Neural cell (in vitro differentiated cells): ENCODE measurements around the gene C2CD2. TPM values are rescaled to one million over a fixed set of nuclear protein-coding genes. Genes with fewer than 3 reads are reported as not detected.

Experiments
- H2AFZ ChIP-seq: fragments of 200-600, 300-800 bp; sonication (generic), shearing (Covaris generic); 2 replicates; pipeline ENCODE4 v1.6.0; 2014; ENCODE audit warnings: low read depth, mild to moderate bottlenecking, antibody characterized with exemption, low read length, moderate library complexity
- H3F3A ChIP-seq: fragments of 200-600 bp; shearing (Covaris generic); 2 replicates; pipeline ENCODE4 v1.6.1; 2016; ENCODE audit warnings: mild to moderate bottlenecking, moderate library complexity, mixed read lengths, antibody characterized with exemption, low read length; ENCODE audit not compliant: insufficient read depth, poor library complexity, severe bottlenecking
- H3K27ac ChIP-seq: fragments of 200-600, 300-800 bp; sonication (generic), shearing (Covaris generic); 2 replicates; pipeline ENCODE4 v1.5.1; 2014; ENCODE audit warnings: mild to moderate bottlenecking, low read length, moderate library complexity
- H3K27me3 ChIP-seq: fragments of 300-800, 200-600 bp; sonication (generic), shearing (Covaris generic); 2 replicates; pipeline ENCODE4 v1.6.0; 2014; ENCODE audit warnings: mild to moderate bottlenecking, low read depth, low read length, moderate library complexity; ENCODE audit not compliant: insufficient read depth
- H3K36me3 ChIP-seq: fragments of 300-800, 200-600 bp; sonication (generic), shearing (Covaris generic); 2 replicates; pipeline ENCODE4 v1.5.1; 2014; ENCODE audit warnings: mild to moderate bottlenecking, antibody characterized with exemption, low read length, moderate library complexity; ENCODE audit not compliant: insufficient read depth
- H3K4me2 ChIP-seq: fragments of 300-800, 200-600 bp; sonication (generic), shearing (Covaris generic); 2 replicates; pipeline ENCODE4 v1.6.0; 2014; ENCODE audit warnings: mild to moderate bottlenecking, low read length
- H3K4me3 ChIP-seq: fragments of 300-800, 200-600 bp; sonication (generic), shearing (Covaris generic); 2 replicates; pipeline ENCODE4 v1.5.1; 2014; ENCODE audit warnings: mild to moderate bottlenecking, low read length, moderate library complexity
- H3K79me2 ChIP-seq: fragments of 200-600 bp; shearing (Covaris generic); replicated peaks from 2 replicates; pipeline ENCODE4 v1.6.0; 2014; ENCODE audit warnings: mild to moderate bottlenecking, low read length, moderate library complexity; ENCODE audit not compliant: insufficient read depth
- H3K9ac ChIP-seq: fragments of 300-800, 200-600 bp; sonication (generic), shearing (Covaris generic); 2 replicates; pipeline ENCODE4 v1.6.1; 2016; ENCODE audit warnings: mild to moderate bottlenecking, low read length, mixed read lengths
- H3K9me2 ChIP-seq: fragments of 200-600 bp; shearing (Covaris generic); 2 replicates; pipeline ENCODE4 v1.6.1; 2016; ENCODE audit warnings: mild to moderate bottlenecking, low read length, mixed read lengths; ENCODE audit not compliant: insufficient read depth
- H3K9me3 ChIP-seq: fragments of 200-600, 300-800 bp; sonication (generic), shearing (Covaris generic); 2 replicates; pipeline ENCODE4 v1.6.1; 2016; ENCODE audit warnings: mild to moderate bottlenecking, mixed run types, low read length, moderate library complexity, mixed read lengths
- H4K20me1 ChIP-seq: fragments of 200-600 bp; shearing (Covaris generic); 2 replicates; pipeline ENCODE4 v1.6.1; 2016; ENCODE audit warnings: mild to moderate bottlenecking, mixed run types; ENCODE audit not compliant: insufficient read depth
- EP300 ChIP-seq: fragments of 450-650 bp; conservative IDR thresholded peaks from 2 replicates; pipeline ENCODE4 v1.6.1; 2014; ENCODE audit warnings: antibody characterized with exemption, mild to moderate bottlenecking, moderate library complexity; ENCODE audit not compliant: poor library complexity, severe bottlenecking
- EZH2 ChIP-seq: fragments of 200-600, 300-800 bp; shearing (Covaris generic), sonication (generic); IDR thresholded peaks from 2 replicates; pipeline ENCODE4 v1.6.1; 2014; ENCODE audit warnings: antibody characterized with exemption, low read length, borderline replicate concordance, mild to moderate bottlenecking; ENCODE audit not compliant: insufficient read depth, poor library complexity, severe bottlenecking
- MXI1 ChIP-seq: fragments of 450-650 bp; conservative IDR thresholded peaks from 2 replicates; pipeline ENCODE4 v1.6.1; 2014; ENCODE audit warnings: antibody characterized with exemption, mild to moderate bottlenecking; ENCODE audit not compliant: poor library complexity, severe bottlenecking
- POLR2AphosphoS5 ChIP-seq: IDR thresholded peaks from 2 replicates; pipeline ENCODE4 v1.6.1; 2012
- RAD21 ChIP-seq: fragments of 450-650 bp; conservative IDR thresholded peaks from 2 replicates; pipeline ENCODE4 v1.6.1; 2014; ENCODE audit warnings: antibody characterized with exemption, mild to moderate bottlenecking, moderate library complexity
- SMC3 ChIP-seq: fragments of 450-650 bp; conservative IDR thresholded peaks from 2 replicates; pipeline ENCODE4 v1.6.1; 2014; ENCODE audit warnings: antibody characterized with exemption, mild to moderate bottlenecking, moderate library complexity; ENCODE audit not compliant: poor library complexity
- TAF1 ChIP-seq: IDR thresholded peaks from 2 replicates; pipeline ENCODE4 v1.6.1; 2012; ENCODE audit warnings: low read depth
- polyA plus RNA-seq: library from polyadenylated mRNA; depleted of rRNA; stranded (reverse); fragments of >200 nt; gene quantifications from 2 replicates; pipeline ENCODE4 v1.2.3, GENCODE V29; 2014
- TF ChIP-seq, protein P1 (sequence below): IDR thresholded peaks from 2 replicates; pipeline ENCODE4 v1.6.1; 2012; ENCODE audit warnings: borderline replicate concordance
- TF ChIP-seq, protein P2 (sequence below): fragments of 450-650 bp; IDR thresholded peaks from 2 replicates; pipeline ENCODE4 v1.5.1; 2014; ENCODE audit warnings: antibody characterized with exemption, mild to moderate bottlenecking, moderate library complexity; ENCODE audit not compliant: poor library complexity, severe bottlenecking

C2CD2 gene
- polyA plus RNA-seq, 1 donor from 2014 or later, result 0.88 TPM

- no peaks in the 10 kb centered on the region for H3K9me3 ChIP-seq
- no peaks in the 10 kb centered on the region for H3K27me3 ChIP-seq
- no peak overlapping the region for H3K4me2 ChIP-seq
- H3F3A ChIP-seq, result no peaks in the 10 kb centered on the region
- H2AFZ ChIP-seq, result no peak overlapping the region
- no peaks in the 10 kb centered on the region for H3K36me3 ChIP-seq
- H3K27ac ChIP-seq, result no peak overlapping the region
- H4K20me1 ChIP-seq, result no peaks in the 10 kb centered on the region
- H3K9ac ChIP-seq, result no peak overlapping the region
- peaks cover 3% of the 10 kb centered on the region for H3K79me2 ChIP-seq
- no peak overlapping the region for H3K4me3 ChIP-seq
- no peaks in the 10 kb centered on the region for H3K9me2 ChIP-seq
- TF ChIP-seq POLR2AphosphoS5, result no peak
- no peak for TF ChIP-seq SMC3
- no peak for TF ChIP-seq EZH2
- TF ChIP-seq RAD21, result no peak
- no peak for TF ChIP-seq MXI1
- TF ChIP-seq, protein P1, sequence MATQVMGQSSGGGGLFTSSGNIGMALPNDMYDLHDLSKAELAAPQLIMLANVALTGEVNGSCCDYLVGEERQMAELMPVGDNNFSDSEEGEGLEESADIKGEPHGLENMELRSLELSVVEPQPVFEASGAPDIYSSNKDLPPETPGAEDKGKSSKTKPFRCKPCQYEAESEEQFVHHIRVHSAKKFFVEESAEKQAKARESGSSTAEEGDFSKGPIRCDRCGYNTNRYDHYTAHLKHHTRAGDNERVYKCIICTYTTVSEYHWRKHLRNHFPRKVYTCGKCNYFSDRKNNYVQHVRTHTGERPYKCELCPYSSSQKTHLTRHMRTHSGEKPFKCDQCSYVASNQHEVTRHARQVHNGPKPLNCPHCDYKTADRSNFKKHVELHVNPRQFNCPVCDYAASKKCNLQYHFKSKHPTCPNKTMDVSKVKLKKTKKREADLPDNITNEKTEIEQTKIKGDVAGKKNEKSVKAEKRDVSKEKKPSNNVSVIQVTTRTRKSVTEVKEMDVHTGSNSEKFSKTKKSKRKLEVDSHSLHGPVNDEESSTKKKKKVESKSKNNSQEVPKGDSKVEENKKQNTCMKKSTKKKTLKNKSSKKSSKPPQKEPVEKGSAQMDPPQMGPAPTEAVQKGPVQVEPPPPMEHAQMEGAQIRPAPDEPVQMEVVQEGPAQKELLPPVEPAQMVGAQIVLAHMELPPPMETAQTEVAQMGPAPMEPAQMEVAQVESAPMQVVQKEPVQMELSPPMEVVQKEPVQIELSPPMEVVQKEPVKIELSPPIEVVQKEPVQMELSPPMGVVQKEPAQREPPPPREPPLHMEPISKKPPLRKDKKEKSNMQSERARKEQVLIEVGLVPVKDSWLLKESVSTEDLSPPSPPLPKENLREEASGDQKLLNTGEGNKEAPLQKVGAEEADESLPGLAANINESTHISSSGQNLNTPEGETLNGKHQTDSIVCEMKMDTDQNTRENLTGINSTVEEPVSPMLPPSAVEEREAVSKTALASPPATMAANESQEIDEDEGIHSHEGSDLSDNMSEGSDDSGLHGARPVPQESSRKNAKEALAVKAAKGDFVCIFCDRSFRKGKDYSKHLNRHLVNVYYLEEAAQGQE, result no peak
- TF ChIP-seq TAF1, result no peak
- TF ChIP-seq, protein P2, sequence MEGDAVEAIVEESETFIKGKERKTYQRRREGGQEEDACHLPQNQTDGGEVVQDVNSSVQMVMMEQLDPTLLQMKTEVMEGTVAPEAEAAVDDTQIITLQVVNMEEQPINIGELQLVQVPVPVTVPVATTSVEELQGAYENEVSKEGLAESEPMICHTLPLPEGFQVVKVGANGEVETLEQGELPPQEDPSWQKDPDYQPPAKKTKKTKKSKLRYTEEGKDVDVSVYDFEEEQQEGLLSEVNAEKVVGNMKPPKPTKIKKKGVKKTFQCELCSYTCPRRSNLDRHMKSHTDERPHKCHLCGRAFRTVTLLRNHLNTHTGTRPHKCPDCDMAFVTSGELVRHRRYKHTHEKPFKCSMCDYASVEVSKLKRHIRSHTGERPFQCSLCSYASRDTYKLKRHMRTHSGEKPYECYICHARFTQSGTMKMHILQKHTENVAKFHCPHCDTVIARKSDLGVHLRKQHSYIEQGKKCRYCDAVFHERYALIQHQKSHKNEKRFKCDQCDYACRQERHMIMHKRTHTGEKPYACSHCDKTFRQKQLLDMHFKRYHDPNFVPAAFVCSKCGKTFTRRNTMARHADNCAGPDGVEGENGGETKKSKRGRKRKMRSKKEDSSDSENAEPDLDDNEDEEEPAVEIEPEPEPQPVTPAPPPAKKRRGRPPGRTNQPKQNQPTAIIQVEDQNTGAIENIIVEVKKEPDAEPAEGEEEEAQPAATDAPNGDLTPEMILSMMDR, result no peak
- TF ChIP-seq EP300, result no peak
These were observed 80.8 kb downstream of the C2CD2 start for GRCh38 chr21:41873005-41873404.

- H2AFZ ChIP-seq, result no peak overlapping the region
- no peaks in the 10 kb centered on the region for H3K27me3 ChIP-seq
- H4K20me1 ChIP-seq, result no peaks in the 10 kb centered on the region
- H3K27ac ChIP-seq, result no peak overlapping the region
- no peaks in the 10 kb centered on the region for H3F3A ChIP-seq
- no peak overlapping the region for H3K4me2 ChIP-seq
- H3K4me3 ChIP-seq, result no peak overlapping the region
- H3K9ac ChIP-seq, result no peak overlapping the region
- TF ChIP-seq, protein P2, result no peak
- TF ChIP-seq, protein P1, result no peak
- TF ChIP-seq POLR2AphosphoS5 (no peak), EZH2 (no peak), EP300 (no peak), MXI1 (no peak), SMC3 (no peak), TAF1 (no peak), RAD21 (no peak)
- H3K36me3 ChIP-seq, result no peaks in the 10 kb centered on the region
- no peaks in the 10 kb centered on the region for H3K9me3 ChIP-seq
- no peaks in the 10 kb centered on the region for H3K79me2 ChIP-seq
- no peaks in the 10 kb centered on the region for H3K9me2 ChIP-seq
These were observed 82.4 kb downstream of the C2CD2 start for GRCh38 chr21:41871293-41872030.
